Renal pelvis (tissue), 4 donors: ENCODE measurements around the gene STARD8. TPM values are rescaled to one million over a fixed set of nuclear protein-coding genes. Genes with fewer than 3 reads are reported as not detected.
"Not testable (repeated sequence)": the region's sequence is repeated elsewhere in the genome, so short reads cannot be mapped to it uniquely, and the experiment has no call there.

Experiments used
- DNase-seq: peaks from one replicate; pipeline ENCODE4 v3.0.0-alpha.2; 2013
- polyA plus RNA-seq, 3 donors: library from polyadenylated mRNA; unstranded; fragments of 120-200 nt; gene quantifications; one replicate each; pipeline ENCODE4 v1.2.1, GENCODE V29; 2013; ENCODE audit not compliant: insufficient read length in 3 of 3

STARD8 gene
- polyA plus RNA-seq, 3 donors = 20.3 to 22.9 (median 21.0) TPM

DNA sequence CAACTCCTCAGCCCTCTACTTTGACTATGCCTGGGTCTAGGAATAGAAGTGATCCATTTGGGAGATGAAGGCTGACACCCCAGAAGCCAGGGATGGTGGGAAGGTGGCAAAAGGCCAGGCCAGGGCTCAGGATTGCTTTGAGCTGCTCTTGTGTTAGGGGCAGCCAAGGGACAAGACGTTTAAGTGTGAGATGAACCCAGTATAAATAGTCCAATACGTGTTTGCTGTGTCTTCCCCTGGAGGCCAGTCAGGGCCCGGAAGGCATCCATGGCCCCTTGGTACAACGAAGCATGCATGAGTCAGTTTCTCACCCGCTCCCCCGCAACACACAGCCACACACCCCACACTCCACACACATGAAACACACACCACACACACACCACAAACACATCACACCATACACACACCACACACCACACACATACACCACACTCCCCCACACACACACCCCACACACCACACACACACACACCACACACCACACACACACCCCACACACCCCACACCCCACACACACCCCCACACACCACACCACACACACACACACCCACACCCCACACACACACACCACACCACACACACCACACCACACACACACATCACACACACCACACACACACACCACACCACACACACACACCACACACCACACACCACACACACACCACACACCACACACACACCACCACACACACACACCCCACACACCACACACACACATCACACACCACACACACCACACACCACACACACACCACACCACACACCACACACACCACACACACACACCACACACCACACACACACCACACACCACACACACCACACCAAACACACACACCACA, 5.1 kb downstream of the STARD8 start:
- no peak for DNase-seq

DNA sequence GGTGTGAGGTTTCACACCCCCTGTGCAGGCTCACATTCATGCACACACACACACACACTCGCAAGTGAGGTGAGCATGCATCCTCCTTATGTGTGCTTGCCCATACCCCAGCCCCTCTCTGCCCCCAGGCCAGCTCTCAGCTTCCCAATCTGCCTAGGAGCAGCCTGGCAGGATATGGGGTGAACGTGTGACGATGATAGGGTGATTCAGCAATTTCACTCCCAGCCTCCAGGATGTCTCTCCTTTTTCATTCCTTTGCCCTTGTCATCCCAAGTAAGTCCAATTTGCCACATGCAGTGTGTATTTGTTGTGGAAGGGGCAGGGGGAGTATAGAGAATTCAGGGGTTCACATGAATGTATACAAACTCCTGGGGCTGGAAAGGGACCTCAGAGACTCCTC, 7.2 kb downstream of the STARD8 start:
- DNase-seq = no peak

DNA sequence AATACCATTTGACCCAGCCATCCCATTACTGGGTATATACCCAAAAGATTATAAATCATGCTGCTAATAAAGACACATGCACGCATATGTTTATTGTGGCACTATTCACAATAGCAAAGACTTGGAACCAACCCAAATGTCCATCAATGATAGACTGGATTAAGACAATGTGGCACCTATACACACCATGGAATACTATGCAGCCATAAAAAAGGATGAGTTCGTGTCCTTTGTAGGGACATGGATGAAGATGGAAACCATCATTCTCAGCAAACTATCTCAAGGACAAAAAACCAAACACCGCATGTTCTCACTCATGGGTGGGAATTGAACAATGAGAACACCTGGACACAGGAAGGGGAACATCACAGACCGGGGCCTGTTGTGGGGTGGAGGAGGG, 9.0 kb downstream of the STARD8 start:
- not testable (repeated sequence) for DNase-seq

GRCh38 chrX:68658530-68658929, 11.1 kb downstream of the STARD8 start:
- peak; percentile 51 for DNase-seq

DNA sequence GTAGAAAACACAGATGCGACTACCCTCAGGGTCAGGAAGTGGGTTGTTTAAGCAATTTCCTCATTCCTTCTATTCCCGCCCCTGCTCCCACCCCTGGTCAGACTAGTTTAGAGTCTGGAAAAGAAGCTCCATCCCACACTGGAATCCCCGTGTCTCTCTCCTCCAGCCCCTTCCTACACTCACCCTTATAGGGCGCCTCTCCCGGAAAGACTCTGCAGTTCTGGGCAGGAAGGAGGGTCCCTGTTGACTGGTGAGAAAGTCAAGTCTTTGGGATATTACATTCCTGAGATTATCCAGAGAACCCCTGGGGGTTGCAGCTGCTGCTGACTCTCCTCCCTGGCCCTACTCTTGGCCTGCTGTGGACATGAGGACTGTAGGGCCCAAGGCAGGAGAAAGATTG, 11.9 kb downstream of the STARD8 start:
- DNase-seq = no peak

DNA sequence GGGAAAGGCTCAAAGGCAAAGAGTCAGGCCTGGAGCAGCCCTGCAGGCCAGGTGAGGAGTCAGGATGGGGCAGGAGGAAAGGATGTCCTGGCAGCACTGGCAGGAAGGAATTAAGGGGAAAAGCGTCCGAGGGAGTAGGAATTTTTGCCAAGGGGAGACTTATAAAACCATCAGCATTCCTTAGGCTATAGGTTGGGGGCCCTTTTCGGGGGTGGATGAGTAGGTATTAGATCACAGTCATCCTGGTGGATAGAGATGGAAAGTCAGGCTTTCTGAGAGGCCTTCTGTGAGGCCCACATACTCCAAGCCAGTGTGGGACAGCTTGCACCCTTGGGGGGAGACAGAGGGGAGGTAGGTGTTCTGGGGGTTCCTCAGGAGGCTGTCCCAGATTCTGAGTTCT, 12.3 kb downstream of the STARD8 start:
- no peak for DNase-seq

- no peak for DNase-seq
Observed at GRCh38 chrX:68660746-68661145, 13.3 kb downstream of the STARD8 start.

- DNase-seq = no peak
Observed at GRCh38 chrX:68665502-68665901, 18.0 kb downstream of the STARD8 start.

- DNase-seq = no peak
Observed at GRCh38 chrX:68666580-68666979, 19.1 kb downstream of the STARD8 start.

DNA sequence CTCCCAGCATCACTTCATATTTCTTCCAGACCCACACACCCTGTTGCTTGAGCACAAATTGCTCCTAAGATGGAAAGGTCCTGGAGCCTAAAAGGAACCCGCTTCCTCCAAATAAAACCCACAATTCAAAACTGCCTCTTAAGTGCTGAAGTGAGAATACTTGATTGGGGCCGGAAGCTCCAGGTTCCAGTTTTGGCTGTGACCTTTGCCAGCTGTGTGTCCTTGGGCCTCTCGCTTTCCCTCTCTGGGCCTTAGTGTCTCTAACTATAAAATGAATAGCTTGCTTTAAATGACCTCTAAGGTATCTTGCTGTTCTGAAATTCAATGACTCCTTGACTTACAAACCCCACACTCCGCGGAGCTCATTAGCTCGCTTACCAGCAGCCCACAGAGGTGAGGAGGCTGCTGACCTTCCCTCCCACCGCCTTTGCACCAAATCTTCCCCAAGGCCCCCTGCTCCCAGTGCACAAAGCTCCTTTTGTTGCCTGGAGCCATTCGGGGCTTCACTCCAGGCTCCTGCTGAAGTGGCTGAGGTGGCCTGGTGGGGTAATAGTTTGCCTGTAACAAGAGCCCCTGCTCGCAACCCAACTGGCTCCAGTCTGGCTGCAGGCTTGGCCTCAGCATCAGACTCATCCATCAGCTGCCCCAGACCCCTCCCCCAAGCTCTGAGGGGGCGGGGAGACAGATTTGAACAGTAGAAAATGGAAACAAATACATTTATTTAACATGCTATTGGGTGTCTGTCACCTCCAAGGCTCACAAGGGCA, 21.8 kb downstream of the STARD8 start:
- DNase-seq = no peak

DNA sequence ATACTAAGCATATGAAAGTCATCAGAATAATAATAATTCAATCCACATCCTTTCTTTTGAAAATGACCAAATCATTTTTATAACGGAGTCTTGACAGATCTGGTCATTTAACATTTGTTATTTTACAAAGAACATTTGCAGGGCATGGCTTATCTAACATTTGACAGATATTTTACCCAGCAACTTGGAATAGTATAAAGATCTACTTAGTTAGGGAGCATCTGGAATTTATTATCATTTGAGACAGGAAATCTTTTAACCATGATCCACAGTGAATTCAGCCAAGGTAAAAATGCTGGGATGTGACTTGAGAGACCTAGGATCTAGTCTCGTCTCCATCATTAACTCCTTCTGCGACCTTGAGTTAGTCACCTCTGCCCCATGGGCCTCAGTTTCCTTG, 22.4 kb downstream of the STARD8 start:
- no peak for DNase-seq

DNA sequence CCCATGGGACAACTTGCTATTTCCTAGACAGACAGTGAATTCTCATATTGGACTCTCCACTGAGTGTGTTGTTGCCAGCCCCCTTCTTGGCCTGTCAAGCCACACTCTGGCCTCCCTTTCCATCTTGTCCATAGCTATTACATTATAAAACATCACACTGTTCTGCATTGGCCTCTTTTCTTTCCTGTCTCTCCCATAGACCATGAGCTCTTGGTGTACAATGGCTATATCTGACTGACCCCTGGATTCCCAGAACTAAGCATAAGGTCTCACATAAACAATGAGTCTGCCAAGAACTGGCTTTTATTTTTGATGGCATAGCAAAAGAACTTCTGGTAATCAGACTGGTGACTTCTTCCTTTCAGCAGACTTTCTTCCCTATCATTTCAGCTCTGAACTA, 23.8 kb downstream of the STARD8 start:
- no peak for DNase-seq

- DNase-seq = no peak
Observed at GRCh38 chrX:68672581-68673318, 25.3 kb downstream of the STARD8 start.

DNA sequence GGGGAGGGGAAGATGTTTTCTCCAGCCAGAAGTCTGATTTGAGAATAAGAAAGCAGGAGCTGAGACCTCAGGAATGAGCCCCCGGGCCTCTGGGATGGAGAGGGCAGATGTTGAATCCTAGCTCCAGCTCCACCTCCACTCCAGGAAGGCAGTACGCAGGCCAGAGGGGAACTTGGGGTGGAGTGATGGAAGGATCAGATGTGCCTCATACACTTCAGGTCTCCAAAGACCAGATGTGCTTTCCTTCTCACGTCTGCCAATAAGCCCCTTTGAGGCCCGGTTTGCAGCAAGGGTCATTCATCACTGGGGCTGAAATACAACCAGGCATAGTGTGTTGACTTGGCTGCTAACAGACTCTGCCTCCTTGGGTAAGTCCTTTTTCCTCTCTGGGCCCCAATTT, 28.1 kb downstream of the STARD8 start:
- DNase-seq = no peak

- no peak for DNase-seq
Observed at GRCh38 chrX:68676335-68676734, 28.9 kb downstream of the STARD8 start.

- DNase-seq = no peak
Observed at GRCh38 chrX:68677998-68678397, 30.5 kb downstream of the STARD8 start.

DNA sequence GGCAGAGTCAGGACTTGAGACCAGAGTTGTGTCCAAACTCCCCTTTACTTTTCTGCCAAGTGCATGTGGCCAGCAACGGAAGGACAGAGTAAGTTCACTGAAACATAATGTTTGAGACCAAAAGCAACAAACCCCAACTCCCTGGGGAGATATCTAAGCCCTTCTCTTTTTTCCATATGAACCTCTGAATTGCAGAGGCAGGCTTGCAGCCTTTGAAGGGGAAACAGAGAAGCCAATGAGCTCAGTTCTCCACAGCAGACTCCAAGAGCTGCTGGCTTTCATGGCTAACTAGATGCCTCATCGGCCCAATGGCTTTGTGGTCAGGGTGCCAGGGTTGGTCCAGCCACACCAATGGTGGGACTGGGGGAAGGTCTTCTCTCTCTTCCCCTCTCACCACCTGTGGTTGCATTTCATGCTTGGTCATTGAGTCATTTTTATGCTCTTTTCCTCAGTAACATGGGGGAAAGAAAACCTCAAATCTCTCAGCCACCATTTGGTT, 34.0 kb downstream of the STARD8 start:
- DNase-seq = no peak

DNA sequence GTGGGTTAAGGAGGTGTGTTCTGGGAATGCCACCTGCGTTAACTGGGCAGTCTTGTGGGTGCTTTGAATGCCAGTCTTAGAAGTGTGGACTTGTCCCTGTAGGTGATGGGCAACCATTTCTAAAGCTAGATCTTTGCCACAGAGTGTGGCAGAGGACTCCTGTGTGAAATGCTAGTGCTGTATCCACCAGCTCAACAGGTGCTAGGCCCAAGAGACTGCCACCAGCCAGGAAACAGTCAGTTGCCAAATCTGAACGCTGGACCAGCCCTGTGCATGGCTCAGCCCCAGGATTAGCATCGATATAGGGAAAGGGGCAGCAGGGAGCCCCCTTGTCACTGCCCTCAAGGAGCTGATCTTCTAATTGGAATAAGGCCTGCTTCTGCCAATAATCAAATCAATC, 35.3 kb downstream of the STARD8 start:
- DNase-seq = no peak

DNA sequence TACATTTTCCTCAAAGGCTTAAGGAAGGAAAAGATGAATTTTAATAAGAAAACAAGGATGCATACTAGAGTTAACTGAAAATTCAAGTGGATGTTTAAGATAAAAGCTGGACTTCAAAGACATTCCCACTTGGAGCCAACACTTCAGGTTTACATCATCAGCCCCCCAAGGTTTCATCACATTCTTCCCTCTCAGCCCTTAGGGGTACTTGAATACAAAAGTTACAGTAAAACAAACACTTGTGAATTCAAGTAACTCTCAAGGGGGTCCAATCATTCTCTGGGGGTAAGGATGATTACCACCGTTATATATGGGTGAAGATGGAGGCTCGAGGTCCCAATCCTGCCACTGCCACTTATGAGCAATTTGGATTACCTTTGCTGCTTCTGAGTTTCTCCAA, 36.1 kb downstream of the STARD8 start:
- DNase-seq = no peak

DNA sequence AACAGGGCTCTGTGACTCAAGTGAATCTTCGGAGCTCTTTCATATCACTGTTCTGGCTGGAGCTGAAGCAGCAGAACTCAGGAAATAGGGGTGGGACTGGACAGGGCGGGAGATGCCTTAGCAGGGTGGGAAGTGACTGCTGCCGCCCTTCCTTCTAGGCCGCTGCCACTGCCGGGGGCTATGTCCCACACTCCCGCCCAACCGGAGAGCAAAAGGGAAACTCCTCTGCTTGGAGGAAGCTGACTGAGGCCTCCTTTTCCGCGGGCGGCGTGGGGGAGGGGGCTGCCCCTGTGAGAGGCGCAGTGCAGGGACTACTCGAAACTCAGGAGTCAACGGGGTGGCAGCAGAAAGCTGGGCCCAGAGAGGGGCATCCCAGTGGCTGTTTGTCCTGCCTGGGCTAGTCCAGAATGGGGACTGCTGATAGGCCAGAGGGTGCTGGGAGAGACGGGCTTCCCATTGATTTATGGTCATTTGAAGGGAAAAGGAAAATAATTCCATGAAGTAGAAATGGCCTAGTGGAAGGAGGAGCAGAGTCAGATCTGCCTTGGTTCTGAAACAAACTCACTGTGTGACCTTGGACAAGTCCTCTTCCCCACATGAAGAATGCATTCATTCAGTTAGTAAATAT, 36.9 kb downstream of the STARD8 start:
- DNase-seq = no peak

GRCh38 chrX:68684919-68685304, 37.4 kb downstream of the STARD8 start:
- DNase-seq = no peak

DNA sequence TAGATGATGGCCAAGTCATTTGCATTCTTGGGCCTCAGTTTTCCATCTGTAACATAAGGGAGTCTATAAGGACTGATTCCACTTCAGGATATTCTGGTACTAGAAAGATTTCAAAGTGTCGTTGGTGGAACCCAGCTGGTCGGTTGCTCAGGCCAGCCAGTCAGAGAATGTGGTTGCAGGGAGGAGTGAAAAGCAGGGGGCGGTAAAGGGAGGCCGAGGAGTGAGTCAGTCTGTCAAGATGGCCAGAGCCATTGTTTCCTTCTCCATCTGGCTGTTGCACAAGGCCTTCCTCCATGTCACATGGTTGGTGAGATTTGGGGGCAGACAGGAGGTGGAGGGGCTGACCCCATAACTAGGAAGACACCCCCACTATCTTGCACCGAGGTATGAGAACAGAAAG, 38.2 kb downstream of the STARD8 start:
- no peak for DNase-seq
